Measurements from ENCODE around the gene CCSER2.
A peak's percentile ranks its signal among the peaks of the same experiment; 100 is the strongest.

CCSER2 gene

DNA sequence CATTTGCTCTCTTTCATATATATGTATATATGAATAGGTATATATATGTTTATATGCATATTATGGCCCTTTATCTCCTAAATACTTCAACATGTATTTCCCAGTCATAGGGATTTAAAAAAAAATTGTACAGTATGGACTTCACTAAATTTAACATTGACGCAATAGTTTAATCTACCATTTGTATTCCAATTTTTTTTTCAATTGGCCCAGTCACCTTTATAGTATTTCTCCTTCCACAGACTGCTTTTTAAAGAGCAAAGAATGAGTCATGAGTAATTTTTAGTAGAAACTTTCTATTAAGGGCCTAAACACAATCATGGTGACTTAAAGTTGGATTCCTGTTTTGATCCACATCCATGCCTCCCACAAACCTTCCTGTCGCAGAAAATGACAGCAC, 20.5 kb downstream of the CCSER2 start:
- DNase-seq (ENCODE audit: low spot score) = no peak

- DNase-seq (ENCODE audit: low spot score) = peak; percentile 72
Observed at GRCh38 chr10:84352251-84352842, 24.0 kb downstream of the CCSER2 start.

GRCh38 chr10:84353052-84353803, 24.8 kb downstream of the CCSER2 start:
- no peak for DNase-seq (ENCODE audit: low spot score)

DNA sequence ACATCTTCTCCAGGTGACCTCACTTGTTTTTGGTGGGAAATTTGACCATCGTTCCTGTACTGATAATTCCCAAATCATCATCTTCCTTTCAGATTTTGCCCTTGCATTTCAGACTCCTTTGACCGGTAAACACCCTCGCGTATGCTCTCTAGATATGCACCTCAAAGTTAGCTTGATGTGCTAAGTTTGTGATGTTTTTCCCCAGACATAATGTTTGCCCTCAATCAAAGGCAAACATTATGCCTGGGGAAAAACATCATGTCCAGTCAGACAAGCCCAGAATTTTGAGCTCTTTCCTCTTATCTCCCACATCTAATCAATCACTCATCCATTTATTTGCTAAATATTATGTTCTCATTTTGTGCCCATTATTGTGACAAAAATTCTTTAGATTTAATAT, 26.2 kb downstream of the CCSER2 start:
- DNase-seq (ENCODE audit: low spot score) = no peak

- DNase-seq (ENCODE audit: low spot score) = no peak
Observed at GRCh38 chr10:84355106-84355505, 26.7 kb downstream of the CCSER2 start.

DNA sequence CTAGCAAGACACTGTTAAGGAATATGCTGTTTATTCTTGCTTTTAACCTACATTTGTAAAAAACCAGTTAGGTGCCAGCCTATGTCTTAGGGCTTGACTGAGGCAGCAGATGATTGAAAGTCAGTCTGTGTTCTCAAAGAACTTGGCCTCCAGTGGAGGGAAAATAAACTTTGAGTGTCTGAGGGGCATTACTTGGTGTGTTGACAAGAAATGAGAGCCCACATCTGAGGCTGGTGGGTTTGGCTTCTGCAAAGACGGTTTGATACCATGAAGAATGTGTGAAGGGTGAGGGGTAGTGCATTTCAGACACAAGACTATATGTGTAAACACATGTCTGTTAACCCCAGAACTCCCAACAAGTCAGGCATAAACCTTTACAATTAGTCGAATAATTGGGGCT, 28.5 kb downstream of the CCSER2 start:
- DNase-seq (ENCODE audit: low spot score) = no peak

DNA sequence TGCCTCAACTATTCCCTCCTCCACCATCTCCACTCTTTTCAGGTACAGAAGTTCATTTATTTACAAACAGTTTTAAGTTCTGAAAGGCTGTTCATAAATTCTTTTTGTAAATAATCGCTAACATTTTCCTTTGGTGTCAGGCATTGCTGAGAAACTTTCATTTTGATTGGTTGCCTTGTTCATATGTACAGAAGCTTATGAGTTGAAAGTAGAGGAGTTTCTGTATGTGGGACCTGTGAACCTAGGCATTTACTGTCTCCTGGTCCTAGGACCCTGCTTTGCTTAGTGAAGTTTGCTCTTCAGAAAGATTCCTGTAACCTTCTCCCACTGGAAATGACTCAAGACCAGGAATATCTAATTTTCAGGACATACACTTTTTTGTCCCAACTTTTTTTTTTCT, 30.4 kb downstream of the CCSER2 start:
- no peak for DNase-seq (ENCODE audit: low spot score)

GRCh38 chr10:84360637-84361365, 32.4 kb downstream of the CCSER2 start:
- DNase-seq (ENCODE audit: low spot score) = no peak

DNA sequence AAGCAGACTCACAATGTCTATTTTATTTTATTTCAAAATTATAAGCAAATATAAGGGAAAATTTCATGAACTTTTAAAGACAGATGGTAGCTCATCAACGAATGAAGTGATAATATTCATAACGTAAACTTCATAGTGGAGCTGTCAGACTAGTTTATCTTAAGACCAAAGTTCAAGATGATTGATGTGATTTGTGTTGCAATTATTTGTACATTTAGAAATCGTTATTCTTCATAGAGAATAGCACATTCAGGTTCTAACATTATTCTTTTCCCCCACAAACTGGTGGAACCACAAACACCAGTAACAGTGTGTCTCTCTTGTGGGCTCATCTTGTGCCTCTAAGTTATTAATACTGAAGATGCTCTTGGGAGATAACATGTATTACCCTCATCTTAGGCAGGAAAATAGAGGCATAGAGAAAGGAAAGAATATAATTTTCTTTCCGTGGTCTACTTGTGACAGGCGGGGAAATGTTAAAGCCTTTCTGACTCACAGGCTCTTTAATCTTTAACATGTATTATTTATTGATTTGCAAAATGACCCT, 37.0 kb downstream of the CCSER2 start:
- no peak for DNase-seq (ENCODE audit: low spot score)

GRCh38 chr10:84366041-84366440, 37.7 kb downstream of the CCSER2 start:
- no peak for DNase-seq (ENCODE audit: low spot score)

DNA sequence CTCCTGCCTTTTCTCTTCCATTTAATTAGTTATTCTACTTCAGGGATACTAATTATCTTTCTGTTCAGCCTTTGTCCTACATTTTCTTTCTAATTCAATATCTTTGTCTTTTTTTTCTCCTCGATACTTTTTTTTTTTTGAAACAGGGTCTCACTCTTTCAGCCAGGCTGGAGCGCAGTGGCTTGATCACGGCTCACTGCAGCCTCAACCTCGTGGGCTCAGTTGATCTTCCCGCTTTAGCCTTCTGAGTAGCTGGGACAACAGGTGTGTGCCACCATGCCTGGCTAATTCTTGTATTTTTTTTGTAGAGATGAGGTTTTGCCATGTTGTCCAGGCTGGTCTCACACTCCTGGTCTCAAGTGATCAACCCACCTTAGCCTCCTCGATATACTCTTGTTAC, 38.9 kb downstream of the CCSER2 start:
- no peak for DNase-seq (ENCODE audit: low spot score)

DNA sequence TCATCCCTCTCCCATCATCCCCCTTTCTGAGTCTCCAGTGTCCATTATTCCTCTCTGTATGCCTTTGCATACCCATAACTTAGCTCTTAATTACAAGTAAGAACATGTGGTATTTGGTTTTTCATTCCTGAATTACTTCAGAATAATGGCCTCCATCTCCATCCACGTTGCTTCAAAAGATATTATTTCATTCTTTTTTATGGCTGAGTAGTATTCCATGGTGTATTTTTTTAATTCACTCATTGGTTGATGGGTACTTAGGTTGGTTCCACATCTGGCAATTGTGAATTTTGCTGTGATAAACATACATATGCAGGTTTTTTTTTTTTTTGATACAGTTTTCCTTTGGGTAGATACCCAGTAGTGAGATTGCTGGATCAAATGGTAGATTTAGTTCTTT, 40.4 kb downstream of the CCSER2 start:
- no peak for DNase-seq (ENCODE audit: low spot score)

DNA sequence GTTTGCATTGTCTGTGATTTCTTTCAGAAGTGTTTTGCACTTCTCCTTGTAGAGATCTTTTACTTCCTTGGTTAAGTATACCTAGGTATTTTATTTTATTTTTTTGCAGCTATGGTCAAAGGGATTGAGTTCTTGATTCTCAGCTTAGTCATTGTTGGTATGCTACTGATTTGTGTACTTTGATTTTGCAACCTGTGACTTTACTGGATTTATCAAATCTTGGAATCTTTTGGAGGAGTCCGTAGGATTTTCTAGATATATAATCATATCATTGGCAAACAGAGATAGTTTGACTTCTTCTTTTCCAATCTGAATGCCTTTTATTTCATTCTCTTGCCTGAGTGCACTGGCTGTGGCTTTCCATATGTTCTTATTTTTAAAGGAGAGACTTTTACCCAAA, 41.9 kb downstream of the CCSER2 start:
- no peak for DNase-seq (ENCODE audit: low spot score)

- no peak for DNase-seq (ENCODE audit: low spot score)
Observed at GRCh38 chr10:84371944-84372343, 43.6 kb downstream of the CCSER2 start.

DNA sequence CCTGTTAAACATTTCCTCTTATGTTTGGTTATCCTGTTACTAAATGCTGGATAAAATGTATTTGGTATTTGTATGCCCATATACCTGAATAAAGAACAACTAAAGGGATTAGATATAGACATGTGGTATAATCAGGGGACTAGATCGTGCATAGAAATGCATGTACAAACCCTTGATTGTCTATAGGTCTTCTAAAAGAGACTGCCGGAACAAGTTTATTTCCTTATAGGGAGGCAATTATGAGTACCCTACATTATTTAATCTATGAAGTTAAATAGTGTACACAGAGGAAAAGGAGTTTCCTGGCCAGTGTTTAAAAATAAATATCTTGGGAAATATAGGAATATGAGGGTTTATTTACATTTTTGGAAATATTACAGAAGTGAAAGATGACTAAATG, 44.6 kb downstream of the CCSER2 start:
- DNase-seq (ENCODE audit: low spot score) = no peak

DNA sequence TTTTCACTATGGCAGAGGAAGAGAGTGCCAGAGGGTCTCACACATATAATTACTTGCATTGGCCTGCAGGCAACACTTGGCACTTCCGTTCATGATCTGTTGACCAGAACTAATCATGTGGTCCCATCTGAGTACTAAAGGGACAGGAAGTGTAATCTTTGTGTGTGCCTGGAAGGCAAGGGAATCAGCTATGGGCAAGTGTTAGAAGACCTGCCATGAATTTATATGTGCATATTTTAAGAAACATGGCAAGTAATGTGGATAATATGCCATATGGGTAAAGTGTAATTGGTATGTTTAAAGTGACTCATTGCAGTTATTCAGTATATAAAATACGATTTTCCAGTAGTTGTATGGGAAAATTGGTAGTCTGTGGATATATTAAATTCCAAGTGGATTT, 46.1 kb downstream of the CCSER2 start:
- DNase-seq (ENCODE audit: low spot score) = no peak

DNA sequence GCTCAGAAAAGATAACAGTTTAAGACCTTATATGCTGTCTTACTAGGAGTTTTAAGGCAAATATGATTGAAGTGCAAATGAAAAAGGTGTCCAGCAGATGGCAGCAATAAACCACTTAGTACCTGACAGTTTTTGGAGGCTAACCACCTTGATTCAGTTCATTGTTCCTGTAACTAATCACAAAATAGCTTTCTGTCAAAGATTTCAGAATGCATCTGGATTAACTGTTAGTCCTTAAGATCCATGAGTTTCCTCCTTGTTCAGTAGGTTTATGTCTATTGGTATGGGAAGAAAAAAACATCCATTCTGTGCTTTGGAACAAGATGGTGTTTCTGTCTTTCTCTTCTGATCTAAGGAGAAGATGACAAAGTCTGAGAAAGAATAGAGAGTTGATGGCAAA, 46.6 kb downstream of the CCSER2 start:
- peak; percentile 73 for DNase-seq (ENCODE audit: low spot score)

DNA sequence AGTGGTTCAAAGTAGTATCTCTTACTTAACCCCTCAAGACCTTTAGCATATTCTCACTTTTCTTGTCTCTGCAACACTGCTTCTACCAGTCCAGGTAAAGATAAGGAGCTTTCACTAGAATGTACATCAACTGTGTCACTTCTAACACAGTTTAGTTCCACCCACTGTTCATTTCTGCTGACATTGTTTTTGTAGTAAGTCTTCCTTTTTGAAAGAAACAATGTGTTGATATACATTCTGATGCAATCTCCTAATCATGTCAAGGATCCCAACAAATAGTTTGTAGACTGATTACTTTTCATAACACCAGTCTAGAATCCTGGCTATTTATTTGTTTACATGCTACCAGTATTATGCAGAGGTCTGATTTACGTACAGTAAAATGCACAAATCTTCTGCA, 47.5 kb downstream of the CCSER2 start:
- no peak for DNase-seq (ENCODE audit: low spot score)

- DNase-seq (ENCODE audit: low spot score) = no peak
Observed at GRCh38 chr10:84388148-84388547, 59.8 kb downstream of the CCSER2 start.

DNA sequence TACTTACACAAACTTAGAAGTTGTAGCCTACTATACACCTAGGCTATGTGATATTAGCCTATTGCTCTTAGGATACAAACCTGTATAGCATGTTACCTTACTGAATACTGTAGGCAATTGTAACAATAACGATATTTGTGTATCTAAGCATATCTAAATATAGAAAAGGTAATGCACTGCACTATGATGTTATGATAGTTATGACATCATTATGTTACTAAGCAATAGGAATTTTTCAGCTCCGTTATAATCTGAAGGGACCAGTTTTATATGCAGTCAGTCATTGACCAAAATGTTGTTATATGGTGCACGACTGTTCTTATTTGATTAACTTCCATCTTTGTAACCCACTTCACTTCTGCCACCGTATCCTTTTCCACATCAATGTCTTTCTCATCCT, 62.0 kb downstream of the CCSER2 start:
- DNase-seq (ENCODE audit: low spot score) = no peak

- DNase-seq (ENCODE audit: low spot score) = no peak
Observed at GRCh38 chr10:84391326-84391725, 62.9 kb downstream of the CCSER2 start.

DNA sequence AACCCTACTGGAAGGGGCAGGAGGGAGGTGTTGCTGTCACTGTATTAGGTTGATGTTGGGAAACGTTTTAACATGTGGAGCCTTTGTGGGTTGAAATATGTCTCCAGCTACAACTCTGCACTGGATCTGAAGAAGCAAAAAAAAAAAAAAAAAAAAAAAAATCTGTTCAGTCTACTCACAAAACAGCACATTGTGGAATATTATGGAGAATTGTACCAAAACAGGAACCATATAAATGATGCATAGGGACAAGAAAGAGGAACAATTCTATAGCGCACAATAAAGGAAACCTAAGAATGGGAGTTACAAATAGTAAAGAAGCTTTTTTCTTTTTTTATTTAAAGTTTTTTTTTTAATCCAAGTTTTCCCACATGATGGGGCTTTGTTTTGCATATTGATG, 63.8 kb downstream of the CCSER2 start:
- DNase-seq (ENCODE audit: low spot score) = no peak

DNA sequence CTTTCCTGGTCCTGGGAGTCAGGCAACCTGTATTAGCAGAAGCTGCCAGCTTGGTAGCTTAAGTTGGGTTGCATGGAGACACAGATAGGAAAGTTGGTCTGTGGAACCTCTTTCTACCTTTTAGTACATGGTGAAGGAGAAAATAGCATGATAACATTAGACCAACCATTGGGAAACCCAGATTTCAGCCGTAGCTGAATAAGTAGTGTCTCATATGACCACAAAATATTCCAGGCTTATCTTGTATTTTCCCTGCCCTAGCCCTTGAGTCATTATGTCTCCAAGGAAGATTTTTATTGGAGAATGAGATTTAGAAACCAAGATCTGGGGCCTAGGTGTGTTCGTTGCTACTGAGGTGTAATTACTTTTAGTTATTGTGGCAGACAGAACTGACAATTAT, 67.2 kb downstream of the CCSER2 start:
- no peak for DNase-seq (ENCODE audit: low spot score)
